GM19468 (cell line): ENCODE data around the gene GPR183.

Source experiments
- ATAC-seq: cut with Tn5 transposase; IDR thresholded peaks from one replicate; pipeline ENCODE4 v1.9.1; 2021; ENCODE audit warnings: mild to moderate bottlenecking, moderate library complexity, moderate number of reproducible peaks; ENCODE audit not compliant: unreplicated experiment; ENCODE audit errors: extremely low read depth

GPR183 gene

DNA sequence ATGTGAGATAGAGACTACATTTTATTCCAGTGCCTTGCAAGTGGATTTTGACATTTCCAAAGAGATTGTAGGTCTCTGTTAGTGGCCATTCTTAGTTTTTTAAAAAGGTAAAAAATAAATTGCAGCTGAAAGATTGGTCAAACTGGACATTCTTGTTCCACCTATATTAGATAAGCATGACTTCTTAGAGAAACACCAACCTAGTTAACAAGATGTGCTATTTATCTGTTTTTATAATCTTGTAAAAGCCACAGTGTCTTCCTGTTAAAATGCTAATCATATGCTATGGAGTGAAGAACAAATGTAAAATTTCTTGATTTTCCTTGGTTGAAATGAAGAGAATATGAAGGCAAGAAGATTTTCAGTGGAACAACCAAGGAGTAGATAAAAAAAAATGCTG is 33.4 kb upstream of the GPR183 start:
- ATAC-seq: no peak

DNA sequence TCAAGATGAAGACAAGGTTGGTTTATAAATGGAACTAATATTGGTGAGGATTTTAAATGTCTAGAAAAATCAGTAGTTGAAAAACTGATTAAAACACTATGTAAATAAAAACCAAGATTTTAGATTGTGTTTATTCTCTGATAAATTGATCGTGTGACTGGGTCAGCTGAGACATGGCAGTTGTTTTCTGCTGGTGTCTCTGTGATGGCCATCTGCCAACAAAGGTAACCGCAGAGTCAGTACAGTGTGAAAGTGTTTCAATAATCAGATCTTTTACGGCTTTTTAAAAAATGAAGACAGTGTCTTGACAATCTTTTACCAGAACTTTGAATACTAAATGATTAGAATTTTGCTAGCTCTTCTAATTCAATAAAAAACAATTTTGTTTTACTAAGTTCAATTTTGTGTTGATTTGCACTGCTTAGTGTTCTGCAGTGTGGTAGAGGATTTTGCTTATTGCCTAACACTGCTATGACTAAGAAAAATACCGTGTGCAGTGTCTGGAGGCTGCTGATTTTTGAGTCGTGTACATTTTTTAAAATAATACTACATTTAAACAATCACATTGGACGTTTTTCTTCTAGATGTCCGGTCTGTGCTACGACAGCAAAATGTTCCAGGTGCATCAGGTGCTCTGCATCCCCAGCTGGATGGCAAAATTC is 32.7 kb upstream of the GPR183 start:
- ATAC-seq: no peak

DNA sequence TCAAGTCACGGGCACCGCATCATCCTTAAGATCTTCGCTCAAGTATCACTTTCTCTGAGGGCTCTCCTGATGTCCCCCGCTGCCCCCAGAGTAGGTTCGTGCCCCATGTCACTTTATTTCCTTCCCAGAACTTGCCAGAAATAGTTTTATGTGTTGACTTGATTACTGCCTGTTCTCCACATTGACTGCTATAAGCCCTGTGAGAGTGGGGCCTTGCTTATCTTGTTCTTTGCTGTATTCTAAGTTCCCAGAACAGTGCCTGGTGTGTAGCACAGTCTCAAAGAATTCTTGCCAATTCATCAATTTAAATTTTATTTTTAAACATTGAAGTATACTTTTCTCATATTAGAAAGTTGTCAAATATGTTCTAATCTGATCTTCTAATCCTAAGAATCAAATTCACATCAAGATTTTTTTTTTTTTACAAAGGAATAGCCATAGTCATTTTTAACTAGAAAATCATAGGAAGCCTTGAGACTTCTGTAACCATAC is 32.1 kb upstream of the GPR183 start:
- no peak for ATAC-seq

DNA sequence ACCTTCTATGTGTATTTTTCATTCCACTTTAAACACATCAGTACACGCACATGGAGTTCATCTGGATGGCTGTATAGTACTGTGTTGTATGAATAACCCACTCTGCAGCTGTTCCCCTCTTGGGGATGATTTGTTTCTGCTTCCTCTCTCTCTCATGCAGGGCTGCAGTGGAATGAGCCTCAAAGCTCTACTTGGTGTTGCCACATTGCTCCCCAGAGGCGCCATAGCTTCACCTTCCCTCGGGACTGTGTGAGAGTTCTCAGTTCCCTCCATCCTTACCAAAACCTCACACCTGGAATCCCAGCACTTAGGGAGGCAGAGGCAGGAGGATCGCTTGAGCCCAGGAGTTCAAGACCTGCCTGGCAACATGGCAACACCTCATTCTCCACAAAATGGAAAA is 28.4 kb upstream of the GPR183 start:
- no peak for ATAC-seq

DNA sequence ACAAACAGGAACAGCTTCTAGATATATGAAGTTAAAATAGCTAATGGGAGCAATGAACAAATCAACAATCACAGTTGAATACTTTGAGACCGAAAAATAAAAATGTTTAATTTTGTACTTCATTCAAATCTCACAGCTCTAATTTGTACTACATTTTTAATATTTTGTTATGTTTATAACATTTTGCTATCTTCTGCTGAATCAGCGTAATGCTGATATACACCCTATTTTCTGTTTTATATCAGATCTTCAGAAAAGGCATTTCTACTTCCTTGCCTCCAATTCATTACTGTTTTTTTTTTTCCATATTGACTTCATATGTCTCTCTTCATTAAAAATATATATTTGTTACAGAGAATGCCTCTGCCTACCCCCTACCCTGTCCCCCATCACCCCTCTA is 27.9 kb upstream of the GPR183 start:
- no peak for ATAC-seq

DNA sequence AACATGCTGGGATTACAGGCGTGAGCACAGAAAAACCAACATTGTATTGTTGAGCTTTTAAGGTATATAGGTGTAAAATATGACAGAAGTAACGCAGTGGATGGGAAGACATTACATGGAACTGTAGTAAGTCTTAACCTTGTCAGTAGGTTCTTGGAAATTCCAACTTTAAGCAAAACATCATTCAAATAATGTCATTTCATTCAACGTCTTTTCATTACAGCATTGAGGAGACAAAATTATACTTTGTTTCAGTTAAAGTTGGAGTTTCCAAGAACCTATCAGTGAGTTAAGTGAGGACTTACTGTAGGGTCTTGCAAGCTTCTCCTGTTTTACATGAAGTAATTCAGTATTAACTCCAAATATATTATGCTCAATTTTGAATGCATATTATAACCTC is 27.0 kb upstream of the GPR183 start:
- no peak for ATAC-seq

DNA sequence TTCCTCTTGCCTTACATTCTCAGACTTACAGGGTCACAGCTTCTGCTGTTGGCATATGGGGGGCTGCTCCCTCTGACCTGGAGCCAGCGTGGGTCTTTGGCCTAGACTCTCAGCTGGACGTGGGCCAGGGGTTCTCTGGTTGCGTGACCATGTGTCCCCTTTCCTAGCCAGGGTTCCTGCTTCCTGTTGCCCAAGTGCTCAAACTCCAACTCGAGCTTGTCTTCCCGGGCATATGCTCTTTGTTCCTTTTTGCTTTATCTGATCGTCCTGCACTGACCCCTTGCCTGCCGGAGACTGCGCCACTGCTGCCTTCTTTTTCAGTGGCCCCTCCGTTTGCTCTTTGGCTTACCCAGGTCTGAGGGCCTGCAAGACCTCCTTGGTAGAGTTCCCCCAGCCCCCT is 25.3 kb upstream of the GPR183 start:
- ATAC-seq: no peak

DNA sequence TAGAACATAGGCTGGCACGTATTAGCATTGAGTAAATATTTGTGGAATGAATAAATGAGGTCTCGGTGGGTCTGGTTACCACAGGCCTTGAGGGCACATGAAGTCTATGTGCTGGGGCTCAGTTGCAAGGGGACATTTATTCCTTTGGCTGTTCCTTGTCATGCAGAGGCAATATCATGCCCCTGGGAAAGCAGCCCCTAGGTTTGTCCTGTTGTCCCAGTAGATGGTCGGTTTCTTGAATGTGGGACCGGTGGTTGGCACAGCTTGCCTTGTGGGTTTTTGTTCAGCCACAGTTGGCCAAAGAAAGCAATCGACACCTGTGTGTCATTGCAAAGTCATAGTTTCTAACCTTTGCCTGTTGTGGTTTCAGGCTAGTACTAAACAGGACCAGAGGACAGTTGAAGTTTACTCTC is 24.7 kb upstream of the GPR183 start:
- ATAC-seq: peak; percentile 40

DNA sequence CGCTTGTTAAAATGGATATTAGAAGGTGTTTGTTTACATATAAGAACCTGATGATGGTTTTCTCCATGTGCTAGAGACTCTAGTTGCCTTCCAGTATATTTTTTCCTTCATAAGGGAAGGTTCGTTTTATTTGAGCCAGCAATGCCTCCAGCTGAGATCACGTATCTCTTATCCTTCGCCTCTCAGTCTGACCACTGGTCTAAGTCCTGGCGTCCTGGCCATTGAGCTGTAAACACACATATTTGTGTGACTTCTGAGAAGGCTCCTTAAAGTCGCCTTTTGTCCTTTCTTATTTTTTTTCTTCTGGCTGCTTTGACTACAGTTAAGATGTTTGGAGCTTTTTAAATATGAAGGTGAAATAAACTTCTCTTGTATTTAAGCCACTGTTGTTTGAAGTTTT is 23.7 kb upstream of the GPR183 start:
- no peak for ATAC-seq

DNA sequence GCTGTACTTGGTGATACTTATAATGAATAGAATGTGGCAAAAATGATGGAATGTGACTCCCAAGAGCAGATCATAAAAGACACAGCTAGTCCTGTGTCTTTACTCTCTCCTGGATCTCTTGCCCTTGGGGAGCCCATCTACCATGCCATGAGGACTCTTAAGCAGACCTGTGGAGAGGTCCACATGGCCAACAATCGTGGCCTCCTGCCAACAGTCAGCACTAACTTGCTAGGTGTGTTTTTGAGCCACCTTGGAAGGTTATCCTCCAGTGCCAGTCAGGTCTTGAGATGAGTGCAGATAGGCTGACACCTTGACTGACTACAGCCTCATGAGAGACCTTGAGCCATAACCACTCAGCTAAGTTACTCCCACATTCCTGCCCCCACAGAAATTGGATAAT is 22.3 kb upstream of the GPR183 start:
- ATAC-seq: no peak

DNA sequence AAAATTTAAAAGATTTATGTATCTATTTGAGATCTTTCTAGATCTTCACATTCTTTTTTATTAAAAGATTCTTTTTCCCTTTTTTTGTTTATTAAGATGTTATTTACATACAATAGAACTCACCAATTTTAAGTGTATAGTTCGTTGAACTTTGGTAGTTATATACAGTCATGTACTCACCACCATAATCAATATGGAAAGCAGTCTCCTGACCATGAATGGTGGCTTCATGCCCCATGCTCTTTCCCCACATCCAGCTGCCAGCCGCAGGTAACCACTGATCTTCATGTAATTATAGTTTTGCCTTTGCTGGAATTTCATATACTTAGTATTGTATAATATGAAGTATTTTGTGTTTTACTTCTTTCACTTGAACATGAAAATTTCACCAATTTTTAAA is 20.6 kb upstream of the GPR183 start:
- no peak for ATAC-seq

DNA sequence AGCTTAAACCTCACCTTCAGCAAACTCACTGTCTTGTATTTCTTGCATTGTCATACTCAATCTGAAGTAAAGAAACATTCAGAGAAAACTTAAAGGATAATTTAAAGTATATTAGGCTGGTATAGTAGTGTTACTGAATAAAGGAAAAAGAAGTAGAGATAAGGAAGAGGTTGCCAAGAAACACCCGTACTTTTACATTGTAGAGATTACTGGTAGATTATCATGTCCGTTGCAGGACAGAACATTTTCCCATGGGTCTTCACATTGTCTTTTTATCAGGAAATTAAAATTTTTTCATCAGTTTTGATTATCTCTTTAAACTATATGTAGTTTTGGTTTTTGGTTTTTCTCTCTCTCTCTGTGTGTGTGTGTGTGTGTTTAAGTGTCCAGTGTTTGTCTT is 19.9 kb upstream of the GPR183 start:
- no peak for ATAC-seq

DNA sequence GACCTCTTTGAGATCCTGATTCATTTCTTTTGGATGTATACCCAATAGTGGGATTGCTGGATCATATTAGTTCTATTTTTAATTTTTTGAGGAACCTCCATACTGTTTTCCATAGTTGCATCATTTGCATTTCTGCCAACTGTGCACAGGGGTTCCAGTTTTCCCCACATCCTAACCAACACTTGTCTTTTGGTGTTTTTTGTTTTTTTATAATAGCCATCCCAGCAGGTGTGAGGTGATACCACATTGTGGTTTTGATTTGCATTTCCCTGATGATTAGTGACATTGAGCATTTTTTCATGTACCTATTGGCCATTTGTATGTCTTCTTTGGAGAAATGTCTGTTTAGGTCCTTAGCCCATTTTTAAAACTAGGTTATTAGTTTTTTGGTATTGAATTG is 18.8 kb upstream of the GPR183 start:
- ATAC-seq: no peak

DNA sequence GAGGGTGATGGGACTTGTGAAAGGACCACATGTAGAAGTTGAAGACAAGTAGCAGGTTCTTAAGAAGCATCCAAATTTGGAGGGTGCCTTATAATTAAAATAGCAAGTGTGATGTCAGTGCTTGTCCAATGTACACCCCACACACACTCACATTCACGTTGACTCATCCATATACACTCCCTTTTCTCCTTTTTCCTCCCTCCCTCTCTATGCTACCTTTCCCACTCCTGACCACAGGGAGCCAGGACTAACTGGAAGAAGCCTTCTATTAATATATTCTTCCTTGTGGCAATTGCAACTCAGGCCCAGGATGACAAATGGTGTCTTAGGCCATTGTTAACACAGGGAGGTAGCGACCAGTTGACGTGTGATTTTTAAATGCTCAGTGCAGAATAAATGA is 16.3 kb upstream of the GPR183 start:
- no peak for ATAC-seq

DNA sequence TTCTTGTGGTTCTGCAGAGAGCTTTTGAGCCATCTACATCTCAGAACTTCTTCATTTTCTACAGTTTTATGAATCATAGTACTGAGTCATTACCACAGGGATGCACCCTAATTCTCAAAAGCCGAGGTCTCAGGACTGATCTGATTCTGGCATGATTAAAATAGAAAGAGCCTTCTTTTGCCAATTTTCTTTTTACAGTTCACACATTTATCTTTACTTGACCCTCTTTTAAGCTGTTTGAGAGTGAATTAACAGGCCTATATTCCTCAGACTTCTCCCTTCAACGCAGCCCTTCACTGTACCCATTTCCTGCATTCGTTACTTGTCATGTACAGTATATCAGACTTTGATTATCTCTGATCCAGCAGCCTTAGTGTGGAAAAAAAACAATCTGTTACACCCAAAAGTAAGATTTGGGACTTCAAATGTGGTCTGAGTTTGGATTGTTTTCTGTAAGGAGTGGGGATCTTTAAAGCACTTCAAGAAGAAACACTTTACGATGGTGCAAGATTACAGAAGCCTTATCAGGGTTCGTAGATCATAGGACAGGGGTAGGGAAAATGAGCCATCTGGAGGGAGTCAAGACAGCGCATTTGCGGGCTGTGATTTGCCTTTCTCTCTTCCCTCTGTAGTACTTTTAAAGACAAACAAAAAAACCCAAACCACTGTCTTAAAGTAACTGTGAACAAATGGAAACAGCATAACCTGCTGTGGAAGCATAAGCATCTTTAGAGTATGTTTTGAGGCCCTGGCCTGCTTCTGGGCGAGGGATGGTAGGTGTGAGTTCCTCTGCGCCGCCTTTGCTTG is 15.3 kb upstream of the GPR183 start:
- peak; percentile 93 for ATAC-seq

DNA sequence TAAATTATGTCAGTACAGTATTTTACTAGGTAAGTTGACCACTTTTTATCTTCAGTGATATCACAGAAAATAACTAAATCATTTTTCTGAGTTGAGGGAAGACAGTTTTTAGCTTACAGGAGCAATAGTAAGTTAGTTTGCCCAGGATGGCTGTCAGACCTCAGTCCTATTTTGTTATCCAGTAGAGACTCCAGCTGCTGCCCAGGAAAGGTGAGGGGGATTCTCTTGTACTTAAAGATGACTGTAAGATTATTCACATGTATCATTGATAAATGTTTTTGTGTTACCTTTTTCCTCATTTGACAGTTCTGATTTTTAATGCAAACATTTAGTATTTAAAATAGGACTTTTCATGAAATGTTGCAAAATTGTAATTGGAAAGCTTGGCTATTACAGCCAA is 14.5 kb upstream of the GPR183 start:
- ATAC-seq: no peak

DNA sequence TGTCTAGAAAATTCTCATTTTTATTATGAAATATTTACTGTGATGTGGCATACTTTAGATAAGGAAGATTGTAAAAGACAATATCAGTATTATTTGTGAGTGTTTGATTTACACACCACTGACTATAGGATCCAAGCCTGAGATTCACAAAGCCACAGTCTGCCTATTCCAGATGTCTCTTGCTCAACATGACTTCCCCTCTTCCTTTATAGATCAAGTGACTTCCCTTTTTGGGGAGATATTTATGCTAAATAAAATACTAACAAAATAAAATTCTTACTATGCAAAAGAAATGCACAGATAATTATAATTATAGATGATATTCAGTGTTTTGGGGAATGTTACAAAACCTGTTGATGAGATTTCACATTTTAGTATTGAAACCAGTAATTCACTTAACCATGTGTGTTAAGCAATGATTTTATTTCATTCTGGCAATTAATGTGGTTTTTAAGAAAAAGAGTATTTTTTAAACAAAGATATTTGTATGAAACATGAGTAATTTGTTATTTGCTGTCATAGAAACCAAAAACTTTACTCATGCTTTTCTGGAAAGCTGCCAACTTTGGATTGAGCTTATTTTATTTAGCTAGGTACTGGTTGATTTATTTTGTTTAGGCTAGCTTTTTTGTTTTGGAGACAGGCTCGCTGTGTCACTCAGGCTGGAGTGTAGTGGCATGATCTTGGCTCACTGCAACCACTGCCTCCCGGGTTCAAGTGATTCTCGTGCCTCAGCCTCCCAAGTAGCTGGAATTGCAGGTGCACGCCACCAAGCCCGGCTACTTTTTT is 13.7 kb upstream of the GPR183 start:
- ATAC-seq: no peak

DNA sequence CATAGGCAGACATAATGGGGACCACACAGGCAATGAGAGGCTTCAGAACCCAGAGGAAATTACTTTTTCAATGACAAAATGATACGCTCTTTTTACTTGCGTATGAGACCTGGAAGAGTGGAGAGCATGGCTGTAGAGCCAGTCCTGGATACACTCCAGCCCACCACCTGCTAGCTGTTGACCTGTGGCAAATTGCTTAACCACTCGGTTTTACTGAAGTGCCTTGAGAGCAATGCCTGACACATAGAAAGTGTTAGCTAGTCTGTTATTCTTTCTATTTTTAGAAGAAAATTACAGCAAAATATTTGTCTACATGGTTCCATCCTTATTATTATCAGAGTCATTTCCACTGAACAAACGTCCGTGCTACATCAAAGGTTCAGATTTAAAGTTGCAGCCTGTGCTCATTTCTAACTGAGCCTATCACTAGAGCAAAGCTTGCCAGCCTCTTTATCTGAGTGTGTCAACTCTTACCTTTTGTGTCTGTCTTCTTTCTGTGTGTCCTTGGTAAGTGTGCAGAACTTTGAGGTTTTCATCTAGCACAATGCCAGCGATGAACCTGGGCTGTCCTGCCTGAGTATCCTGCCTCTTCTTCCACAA is 9.6 kb upstream of the GPR183 start:
- no peak for ATAC-seq

DNA sequence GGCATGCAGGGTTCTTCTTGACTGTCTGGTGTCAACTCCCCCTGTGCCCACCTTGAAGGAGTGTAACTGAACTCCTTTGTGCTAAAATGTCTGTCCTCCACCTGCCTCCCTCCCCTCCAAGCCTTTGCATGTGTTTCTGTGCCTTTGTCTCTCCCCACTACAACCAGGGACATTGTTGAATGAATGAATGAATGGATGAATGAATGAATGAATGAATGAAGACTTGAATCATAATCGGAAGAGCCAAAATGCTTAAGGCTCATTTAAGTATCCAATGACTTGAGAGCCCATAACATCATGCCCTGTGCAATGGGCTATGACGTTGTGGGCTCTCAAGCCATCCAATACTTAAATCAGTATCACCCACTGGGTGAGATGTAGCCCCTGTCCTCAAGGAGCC is 9.0 kb upstream of the GPR183 start:
- ATAC-seq: no peak

DNA sequence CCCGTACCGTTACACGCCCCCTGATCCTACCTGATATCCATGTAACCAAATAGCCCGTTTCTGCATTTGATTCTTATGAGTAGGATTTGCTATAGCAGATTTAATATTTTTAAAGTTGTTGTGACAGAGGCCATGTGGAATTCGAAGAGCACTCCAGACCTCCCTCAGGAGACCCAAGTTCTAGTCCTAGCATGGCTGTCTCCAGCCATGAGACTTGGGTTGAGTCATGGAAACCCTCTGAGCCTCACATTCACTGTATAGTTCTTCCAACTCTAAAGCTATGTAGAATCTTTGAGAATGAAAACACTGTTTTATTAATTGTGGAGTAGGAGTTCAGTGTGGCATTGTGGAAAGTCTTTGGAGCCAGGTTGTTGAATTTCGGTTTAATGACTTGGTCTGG is 8.0 kb upstream of the GPR183 start:
- no peak for ATAC-seq
